ENCODE measurements around the gene KRT81. TPM values are rescaled to one million over a fixed set of nuclear protein-coding genes. Genes with fewer than 3 reads are reported as not detected.
"Not testable (repeated sequence)": the region's sequence is repeated elsewhere in the genome, so short reads cannot be mapped to it uniquely, and the experiment has no call there.

KRT81 gene
- polyA plus RNA-seq, 1 donor from 2014 or later: not detected

GRCh38 chr12:52294803-52295202 is 3.5 kb upstream of the KRT81 start:
- no peaks in the 10 kb centered on the region for H4K20me1 ChIP-seq (ENCODE audit: insufficient read depth)
- no peaks in the 10 kb centered on the region for H3K79me2 ChIP-seq (replicated peaks; ENCODE audit: insufficient read depth, low read length)
- no peaks in the 10 kb centered on the region for H3F3A ChIP-seq (ENCODE audit: insufficient read depth, low read length, poor library complexity, severe bottlenecking)
- no peak overlapping the region for H3K27ac ChIP-seq (ENCODE audit: low read length)
- TF ChIP-seq TAF1 (IDR thresholded peaks at IDR 0.05; ENCODE audit: low read depth) (no peak), SMC3 (conservative IDR thresholded peaks at IDR 0.05; ENCODE audit: poor library complexity) (no peak), REST (IDR thresholded peaks at IDR 0.05; ENCODE audit: borderline replicate concordance) (no peak), RAD21 (conservative IDR thresholded peaks at IDR 0.05) (no peak), CTCF (IDR thresholded peaks at IDR 0.05; ENCODE audit: poor library complexity, severe bottlenecking) (no peak), EZH2 (IDR thresholded peaks at IDR 0.05; ENCODE audit: borderline replicate concordance, insufficient read depth, low read length, poor library complexity, severe bottlenecking) (no peak), EP300 (conservative IDR thresholded peaks at IDR 0.05; ENCODE audit: poor library complexity, severe bottlenecking) (no peak), MXI1 (conservative IDR thresholded peaks at IDR 0.05; ENCODE audit: poor library complexity, severe bottlenecking) (no peak)
- H3K27me3 ChIP-seq (ENCODE audit: insufficient read depth, low read depth, low read length): no peaks in the 10 kb centered on the region
- no peak overlapping the region for H3K9ac ChIP-seq (ENCODE audit: low read length)
- no peak overlapping the region for H3K4me2 ChIP-seq (ENCODE audit: low read length)
- H3K9me3 ChIP-seq (ENCODE audit: low read length): no peaks in the 10 kb centered on the region
- H3K9me2 ChIP-seq (ENCODE audit: insufficient read depth, low read length): no peaks in the 10 kb centered on the region
- no peaks in the 10 kb centered on the region for H3K36me3 ChIP-seq (ENCODE audit: insufficient read depth, low read length)
- no peak overlapping the region for H3K4me3 ChIP-seq (ENCODE audit: low read length)
- H2AFZ ChIP-seq (ENCODE audit: low read depth, low read length): no peak overlapping the region

- Histone ChIP-seq H3K36me3 (ENCODE audit: insufficient read depth, low read length) (no peaks in the 10 kb centered on the region), H3K4me2 (ENCODE audit: low read length) (no peak overlapping the region), H3K9ac (ENCODE audit: low read length) (no peak overlapping the region), H3K79me2 (replicated peaks; ENCODE audit: insufficient read depth, low read length) (no peaks in the 10 kb centered on the region), H3F3A (ENCODE audit: insufficient read depth, low read length, poor library complexity, severe bottlenecking) (no peaks in the 10 kb centered on the region), H3K9me2 (ENCODE audit: insufficient read depth, low read length) (no peaks in the 10 kb centered on the region), H3K4me3 (ENCODE audit: low read length) (no peak overlapping the region), H3K9me3 (ENCODE audit: low read length) (no peaks in the 10 kb centered on the region), H3K27me3 (ENCODE audit: insufficient read depth, low read depth, low read length) (no peaks in the 10 kb centered on the region), H2AFZ (ENCODE audit: low read depth, low read length) (no peak overlapping the region), H3K27ac (ENCODE audit: low read length) (no peak overlapping the region), H4K20me1 (ENCODE audit: insufficient read depth) (no peaks in the 10 kb centered on the region)
- TF ChIP-seq MXI1 (conservative IDR thresholded peaks at IDR 0.05; ENCODE audit: poor library complexity, severe bottlenecking): no peak
- TF ChIP-seq TAF1 (IDR thresholded peaks at IDR 0.05; ENCODE audit: low read depth): no peak
Observed at GRCh38 chr12:52293926-52294325, 2.6 kb upstream of the KRT81 start.

GRCh38 chr12:52290483-52291134 is 725 bp downstream of the KRT81 start:
- H4K20me1 ChIP-seq (ENCODE audit: insufficient read depth); H3K27me3 ChIP-seq (ENCODE audit: insufficient read depth, low read depth, low read length); H3F3A ChIP-seq (ENCODE audit: insufficient read depth, low read length, poor library complexity, severe bottlenecking); H3K4me2 ChIP-seq (ENCODE audit: low read length); H3K9me3 ChIP-seq (ENCODE audit: low read length); H3K9me2 ChIP-seq (ENCODE audit: insufficient read depth, low read length); H3K36me3 ChIP-seq (ENCODE audit: insufficient read depth, low read length); H3K79me2 ChIP-seq (replicated peaks; ENCODE audit: insufficient read depth, low read length); H3K27ac ChIP-seq (ENCODE audit: low read length); H3K4me3 ChIP-seq (ENCODE audit: low read length); H2AFZ ChIP-seq (ENCODE audit: low read depth, low read length); H3K9ac ChIP-seq (ENCODE audit: low read length): not testable (repeated sequence)

GRCh38 chr12:52287816-52288805 is 3.2 kb downstream of the KRT81 start:
- not testable (repeated sequence) for H3K79me2 ChIP-seq (replicated peaks; ENCODE audit: insufficient read depth, low read length); H3K9me3 ChIP-seq (ENCODE audit: low read length); H3K27me3 ChIP-seq (ENCODE audit: insufficient read depth, low read depth, low read length); H3K4me3 ChIP-seq (ENCODE audit: low read length); H3K9me2 ChIP-seq (ENCODE audit: insufficient read depth, low read length); H3K9ac ChIP-seq (ENCODE audit: low read length); H2AFZ ChIP-seq (ENCODE audit: low read depth, low read length); H3K4me2 ChIP-seq (ENCODE audit: low read length); H3F3A ChIP-seq (ENCODE audit: insufficient read depth, low read length, poor library complexity, severe bottlenecking); H3K36me3 ChIP-seq (ENCODE audit: insufficient read depth, low read length); H3K27ac ChIP-seq (ENCODE audit: low read length); H4K20me1 ChIP-seq (ENCODE audit: insufficient read depth)
